ENCODE measurements around the gene NIM1K. TPM values are rescaled to one million over a fixed set of nuclear protein-coding genes. Genes with fewer than 3 reads are reported as not detected.

Gene NIM1K
- total and polyA plus RNA-seq, 10 of the 15 experiments (the other 5 are each of a cell fraction or from before 2014, with no cell fraction given): 0.27 to 1.7 (median 0.66) TPM

GRCh38 chr5:43275391-43275790 lies 83.4 kb downstream of the NIM1K start:
- 80% methylated on average over 4 of the region's 4 CpGs for WGBS (ENCODE audit: insufficient coverage, insufficient replicate concordance, low lambda C conversion rate, missing lambda C conversion rate)
- RAD21 ChIA-PET (ENCODE audit: unreplicated experiment): no interaction called here

More at GRCh38 chr5:43275391-43275790, 83.4 kb downstream of the NIM1K start:
- Histone ChIP-seq H3K9ac (ENCODE audit: control insufficient read depth, insufficient read depth, low read length) (no peak overlapping the region), H3K36me3 (ENCODE audit: control insufficient read depth in 2 of 2, insufficient read depth in 2 of 2, low read length in 1 of 2) (no peaks in the 10 kb centered on the region), H3K9me3 (replicated peaks; ENCODE audit: control insufficient read depth, insufficient read depth, low read length) (no peaks in the 10 kb centered on the region), H3K4me1 (ENCODE audit: control insufficient read depth, insufficient read depth, low read length) (0 out of 2 replicates have a peak, but pooled peaks cover 3% of the 10 kb centered on the region), H2AFZ (ENCODE audit: control insufficient read depth, low read depth, low read length) (no peak overlapping the region), H3K79me2 (ENCODE audit: control insufficient read depth, insufficient read depth, low read length) (no peaks in the 10 kb centered on the region), H4K20me1 (ENCODE audit: control insufficient read depth, insufficient read depth) (no peaks in the 10 kb centered on the region), H3K4me2 (ENCODE audit: control insufficient read depth, insufficient read depth) (no peak overlapping the region), H3K4me3 (no peak overlapping the region), H3K27me3 (replicated peaks in 1 of 2; ENCODE audit: control insufficient read depth in 2 of 2, insufficient read depth in 2 of 2, low read length in 1 of 2) (no peaks in the 10 kb centered on the region), H3K27ac (ENCODE audit: control insufficient read depth, insufficient read depth) (no peak overlapping the region)
- in situ Hi-C loops (cut with MboI) (no loop called here), intact Hi-C loops (cut with micrococcal nuclease; ENCODE audit: unreplicated experiment) (no loop called here)
- SMC1A ChIA-PET (ENCODE audit: uncharacterized antibody, unreplicated experiment): interaction anchor here (2.1 kb wide), 1 partner anchor 11 kb away, joined by 6 read pairs; no protein-coding TSS in a partner anchor
- POLR2A ChIA-PET: interaction anchor here (0.7 kb wide), 1 partner anchor 23 kb away, joined by 3 read pairs; no protein-coding TSS in a partner anchor
- no peak for ATAC-seq
- FAIRE-seq: no peak
- no TSS peak for BruUV-seq (replicated peaks)
- CTCF ChIA-PET: interaction anchor here (0.6 kb wide), 1 partner anchor 1026 kb away, joined by 3 read pairs; no protein-coding TSS in a partner anchor
- TF ChIP-seq LARP7 (IDR thresholded peaks at IDR 0.05) (no peak), FOS (IDR thresholded peaks at IDR 0.05; ENCODE audit: borderline replicate concordance, extremely low read depth, insufficient read length) (no peak), ETV6 (conservative IDR thresholded peaks at IDR 0.05 in 1 of 2, IDR thresholded peaks at IDR 0.05 in 1 of 2; ENCODE audit: borderline replicate concordance in 1 of 2, low read depth in 1 of 2) (no peak), EZH2 (IDR thresholded peaks at IDR 0.05; ENCODE audit: borderline replicate concordance, control insufficient read depth, low read depth, low read length) (no peak), HCFC1 (IDR thresholded peaks at IDR 0.05; ENCODE audit: low read length) (no peak), ZNF384 (IDR thresholded peaks at IDR 0.05; ENCODE audit: borderline replicate concordance, low read depth, low read length) (no peak), CHD4 (IDR thresholded peaks at IDR 0.05) (no peak), SUPT20H (IDR thresholded peaks at IDR 0.05; ENCODE audit: borderline replicate concordance, control insufficient read depth, low read depth, low read length) (no peak), BCL3 (IDR thresholded peaks at IDR 0.05; ENCODE audit: borderline replicate concordance, insufficient read depth, low read depth, low read length, poor library complexity, severe bottlenecking) (no peak)
- TF ChIP-seq, protein P1, sequence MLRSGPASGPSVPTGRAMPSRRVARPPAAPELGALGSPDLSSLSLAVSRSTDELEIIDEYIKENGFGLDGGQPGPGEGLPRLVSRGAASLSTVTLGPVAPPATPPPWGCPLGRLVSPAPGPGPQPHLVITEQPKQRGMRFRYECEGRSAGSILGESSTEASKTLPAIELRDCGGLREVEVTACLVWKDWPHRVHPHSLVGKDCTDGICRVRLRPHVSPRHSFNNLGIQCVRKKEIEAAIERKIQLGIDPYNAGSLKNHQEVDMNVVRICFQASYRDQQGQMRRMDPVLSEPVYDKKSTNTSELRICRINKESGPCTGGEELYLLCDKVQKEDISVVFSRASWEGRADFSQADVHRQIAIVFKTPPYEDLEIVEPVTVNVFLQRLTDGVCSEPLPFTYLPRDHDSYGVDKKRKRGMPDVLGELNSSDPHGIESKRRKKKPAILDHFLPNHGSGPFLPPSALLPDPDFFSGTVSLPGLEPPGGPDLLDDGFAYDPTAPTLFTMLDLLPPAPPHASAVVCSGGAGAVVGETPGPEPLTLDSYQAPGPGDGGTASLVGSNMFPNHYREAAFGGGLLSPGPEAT (IDR thresholded peaks at IDR 0.05; ENCODE audit: low read depth): no peak
- DNase-seq (ENCODE audit: low read depth, low spot score): no peak
